ENCODE data around the gene ATP13A2.

GRCh38 chr1:16979475-16980327 is 32.0 kb downstream of the ATP13A2 start:
- TF ChIP-seq EZH2phosphoT487 (IDR thresholded peaks at IDR 0.05; ENCODE audit: insufficient read depth, low read depth), result no peak
- TF ChIP-seq EZH2 (IDR thresholded peaks at IDR 0.05; ENCODE audit: insufficient read depth, poor library complexity, severe bottlenecking), result no peak
